ENCODE data around the gene RGS1.

The RGS1 gene

DNA sequence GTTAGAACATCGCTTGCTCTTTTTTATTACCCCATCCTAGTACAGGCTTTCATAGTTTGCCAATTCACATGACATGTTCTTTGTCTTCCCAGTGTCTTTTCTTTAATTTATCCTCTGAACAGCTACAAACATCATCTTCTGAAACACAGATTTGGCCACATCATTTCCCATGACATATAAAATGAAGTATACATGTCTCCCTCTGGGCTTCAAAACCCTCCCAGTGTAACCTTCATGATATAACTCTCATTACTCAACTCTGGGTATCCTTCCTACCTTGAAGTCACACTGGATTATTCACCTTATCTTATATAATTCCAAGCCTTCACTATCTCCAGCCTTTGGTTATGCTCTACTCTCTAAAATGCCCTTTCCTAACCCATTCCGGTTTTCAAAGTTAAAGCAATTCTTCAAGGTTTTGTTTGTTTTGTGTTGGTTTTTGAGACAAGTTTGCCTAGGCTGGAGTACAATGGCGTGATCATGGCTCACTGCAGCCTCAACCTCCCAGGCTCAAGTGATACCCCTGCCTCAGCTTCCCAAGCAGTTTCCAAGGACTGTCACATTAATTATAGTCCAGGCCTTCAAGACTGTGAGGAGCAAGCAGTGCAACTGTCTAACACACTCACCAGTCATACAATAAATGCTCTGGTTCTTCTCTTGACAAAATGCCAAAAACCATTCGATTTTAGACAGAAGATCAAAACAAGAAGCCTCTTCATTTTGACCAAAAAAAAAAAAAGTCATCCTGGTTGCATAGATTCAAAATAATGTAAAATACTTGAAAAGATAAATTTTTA, 5.8 kb downstream of the RGS1 start:
- no peak for DNase-seq (ENCODE audit: low read depth in 2 of 2)

DNA sequence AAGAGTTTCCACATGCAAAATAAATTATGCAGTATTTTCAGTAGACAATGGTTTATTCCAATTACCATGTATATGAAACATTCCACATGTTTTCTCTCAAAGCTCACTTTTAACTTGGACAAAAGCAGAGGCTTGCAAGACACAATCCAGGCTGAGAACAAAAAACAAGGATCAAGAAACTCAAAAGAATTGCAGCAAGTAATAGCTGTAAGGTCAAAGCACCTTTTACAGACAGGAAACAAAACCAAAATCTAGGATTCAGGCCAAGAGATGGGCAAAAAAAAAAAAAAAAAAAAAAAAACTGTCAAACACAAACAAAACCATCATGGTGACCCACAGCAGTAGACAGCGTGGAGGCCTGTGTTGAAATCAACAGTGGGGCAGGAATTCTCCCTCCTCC, 9.3 kb downstream of the RGS1 start:
- DNase-seq (ENCODE audit: low read depth in 2 of 2): no peak

DNA sequence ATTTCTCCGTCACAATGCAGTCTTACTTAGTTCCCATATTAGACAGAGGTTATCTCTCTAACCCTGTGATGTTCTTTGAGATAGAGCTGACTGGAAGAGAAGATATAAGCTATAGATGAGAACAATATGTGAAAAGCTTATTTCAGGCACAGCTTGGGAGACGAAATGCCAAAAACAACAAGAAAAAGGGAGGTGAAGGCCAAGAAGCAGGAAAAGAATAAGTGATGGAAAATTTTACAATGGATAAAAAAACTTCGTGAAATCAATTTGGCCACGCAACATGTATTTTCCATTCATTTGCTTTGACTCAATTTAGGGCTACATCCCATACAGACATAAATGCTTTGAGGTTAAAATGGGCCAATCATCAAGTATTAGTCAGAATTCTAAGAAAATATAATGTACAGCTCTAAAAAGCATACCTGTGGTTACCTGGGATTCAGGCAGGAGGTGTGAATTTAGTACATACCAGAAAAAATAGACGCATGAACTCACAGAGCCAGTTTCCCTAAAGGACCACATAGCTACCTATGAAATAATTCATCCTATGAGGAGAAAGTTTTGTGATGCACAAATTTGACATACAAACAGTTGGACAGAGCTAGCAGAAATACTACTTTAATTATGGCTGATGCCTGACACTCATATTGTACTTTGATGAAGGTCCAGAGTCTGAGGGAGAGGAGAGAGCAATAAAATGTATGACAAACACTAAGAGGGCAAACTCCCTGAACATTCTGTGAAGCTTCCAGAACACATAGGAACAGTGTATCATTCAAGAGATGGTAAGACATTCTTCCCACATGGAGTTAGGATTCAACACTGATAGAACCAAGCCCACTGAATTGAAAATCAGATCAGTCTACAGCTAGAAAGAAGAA, 12.1 kb downstream of the RGS1 start:
- DNase-seq (ENCODE audit: low read depth in 2 of 2): no peak

DNA sequence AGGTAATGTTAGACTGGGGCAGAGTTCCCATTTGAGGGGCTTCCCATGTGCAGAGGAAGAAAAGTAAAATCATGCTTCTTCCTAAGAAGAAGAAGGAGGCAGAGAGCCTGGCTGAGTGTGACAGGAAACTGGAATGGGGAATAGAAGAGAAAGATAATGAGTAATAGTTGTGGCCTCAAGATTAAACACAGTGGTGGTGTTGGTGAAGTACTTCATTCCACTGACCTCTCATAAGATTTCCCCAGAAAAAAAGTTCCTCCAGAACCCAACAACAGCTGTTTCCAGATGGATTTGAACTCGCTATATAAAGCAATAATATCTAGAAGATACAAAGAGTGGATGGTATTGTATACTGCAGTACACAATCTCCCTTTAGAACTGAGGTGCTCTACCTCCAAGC, 13.0 kb downstream of the RGS1 start:
- no peak for DNase-seq (ENCODE audit: low read depth in 2 of 2)

DNA sequence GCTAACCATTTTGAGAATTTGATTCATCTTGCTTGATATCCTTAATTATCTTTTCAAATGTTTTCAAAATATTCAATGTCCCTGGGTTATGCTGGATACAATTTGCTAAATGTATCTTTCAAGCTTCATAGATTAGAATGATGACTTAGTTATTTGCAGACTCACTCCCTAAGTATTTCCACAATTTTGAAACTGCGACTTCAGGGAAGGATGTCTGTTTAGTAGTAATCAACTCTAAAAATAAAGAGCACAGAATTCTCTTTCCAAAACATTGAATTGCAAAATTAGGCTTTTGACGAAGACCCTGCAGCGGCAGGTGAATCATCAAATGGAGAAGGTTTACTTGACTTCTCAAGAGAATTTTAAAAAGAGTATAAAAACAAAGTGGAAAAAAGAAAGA, 14.2 kb downstream of the RGS1 start:
- no peak for DNase-seq (ENCODE audit: low read depth in 2 of 2)

DNA sequence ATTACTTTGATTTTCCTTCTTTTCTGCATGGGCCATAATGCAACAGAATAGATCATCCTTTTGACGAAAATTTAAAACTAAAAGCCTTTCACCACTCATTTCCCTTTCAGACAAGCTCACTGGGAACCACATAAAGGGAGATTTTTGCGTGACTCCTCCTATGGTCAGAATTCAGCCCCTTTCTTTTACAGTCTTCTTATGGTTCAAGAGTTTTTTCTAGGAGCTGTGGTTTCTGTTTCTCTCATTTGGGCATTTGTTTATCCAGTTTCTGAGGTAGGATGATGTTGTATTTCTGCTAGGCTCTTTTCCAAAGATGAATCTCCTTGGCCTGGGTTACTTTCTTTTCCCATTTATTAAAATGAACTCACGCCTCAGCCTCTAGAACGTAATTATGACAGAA, 16.9 kb downstream of the RGS1 start:
- DNase-seq (ENCODE audit: low read depth in 2 of 2): no peak

DNA sequence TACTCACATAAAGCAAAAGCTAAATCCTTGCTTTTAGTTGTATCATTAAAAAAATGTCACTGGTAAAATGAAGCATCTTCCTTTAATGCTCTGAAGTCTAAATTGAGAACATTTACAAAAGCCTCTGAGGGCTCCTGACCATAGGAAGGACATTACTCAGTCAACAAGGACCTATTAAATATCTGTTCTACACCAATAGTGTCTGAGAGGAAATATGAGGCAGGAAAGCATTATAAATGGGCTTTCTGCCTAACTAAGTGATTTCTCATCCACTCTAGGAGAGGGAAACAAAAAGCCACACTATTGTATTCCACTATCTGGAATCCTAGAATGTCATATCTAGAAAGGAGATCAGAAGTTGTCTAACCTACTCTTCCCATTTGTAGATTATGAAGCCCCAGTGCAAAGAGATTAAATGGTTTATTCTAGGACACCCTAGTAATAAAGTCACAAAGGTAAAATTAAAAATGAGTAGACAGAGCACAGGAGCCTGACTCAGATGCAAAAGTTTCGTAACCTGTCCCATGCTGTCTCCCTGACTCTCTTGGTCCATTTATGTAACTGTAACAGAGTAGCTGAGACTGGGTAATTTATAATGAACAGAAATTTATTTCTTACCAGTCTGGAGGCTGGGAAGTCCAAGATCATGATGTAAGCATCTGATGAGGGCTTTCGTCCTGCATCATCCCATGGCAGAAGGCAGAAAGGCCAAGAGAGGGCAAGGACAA, 17.6 kb downstream of the RGS1 start:
- DNase-seq (ENCODE audit: low read depth in 2 of 2): no peak

DNA sequence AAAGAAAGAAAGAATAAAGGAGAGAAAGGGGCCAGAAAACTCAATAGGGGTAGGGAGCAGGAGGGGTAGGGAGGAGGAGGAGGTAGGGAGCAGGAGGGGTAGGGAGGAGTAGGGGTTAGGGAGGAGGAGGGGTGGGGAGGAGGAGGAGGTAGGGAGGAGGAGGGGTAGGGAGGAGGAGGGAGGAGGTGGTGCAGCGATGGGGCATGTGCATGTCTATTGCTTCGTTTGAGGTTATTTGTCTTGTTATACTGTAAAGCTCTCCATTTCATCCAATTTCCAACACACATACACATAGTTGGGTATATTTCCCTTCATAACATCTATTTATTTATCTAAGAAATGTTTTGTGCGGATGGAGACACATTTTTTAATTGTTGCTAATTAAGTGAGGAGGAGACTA, 19.7 kb downstream of the RGS1 start:
- no peak for DNase-seq (ENCODE audit: low read depth in 2 of 2)

DNA sequence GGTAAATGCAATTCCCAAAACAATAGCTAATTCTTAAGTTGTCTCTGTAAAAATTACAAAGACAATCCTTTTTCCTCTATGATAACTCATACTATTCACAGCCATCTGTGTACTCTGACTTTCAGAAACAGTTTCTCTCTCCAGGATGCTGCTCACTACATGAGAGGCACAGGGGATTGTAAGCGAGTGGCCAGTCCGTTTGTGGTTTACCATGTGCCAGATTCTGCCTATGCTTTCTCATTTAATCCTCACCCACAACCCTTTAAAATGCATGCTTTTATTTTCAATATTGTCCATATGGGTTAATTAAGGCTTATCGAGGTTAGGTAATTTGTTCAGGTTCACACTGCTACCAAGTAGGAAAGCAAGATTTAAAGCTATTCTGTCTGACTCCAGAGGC, 23.0 kb downstream of the RGS1 start:
- DNase-seq (ENCODE audit: low read depth in 2 of 2): no peak

DNA sequence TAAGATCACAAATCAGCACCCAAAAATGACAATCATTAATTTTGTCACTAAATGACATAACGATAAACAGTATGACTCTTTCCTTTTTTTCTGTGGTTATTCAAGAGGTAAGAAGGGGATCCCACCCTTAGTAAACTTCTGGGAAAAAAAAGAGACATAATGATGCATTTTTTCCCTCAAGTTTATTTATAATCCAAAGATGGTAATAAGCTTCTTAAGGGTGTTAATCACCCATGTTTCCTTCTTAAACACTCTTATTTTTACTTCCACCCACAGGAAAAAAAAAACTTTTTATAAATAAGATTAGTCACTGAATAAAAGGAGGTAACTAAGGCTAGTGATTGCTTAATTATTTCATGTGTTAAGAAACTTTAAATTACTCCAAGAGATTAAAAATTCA, 24.7 kb downstream of the RGS1 start:
- no peak for DNase-seq (ENCODE audit: low read depth in 2 of 2)

DNA sequence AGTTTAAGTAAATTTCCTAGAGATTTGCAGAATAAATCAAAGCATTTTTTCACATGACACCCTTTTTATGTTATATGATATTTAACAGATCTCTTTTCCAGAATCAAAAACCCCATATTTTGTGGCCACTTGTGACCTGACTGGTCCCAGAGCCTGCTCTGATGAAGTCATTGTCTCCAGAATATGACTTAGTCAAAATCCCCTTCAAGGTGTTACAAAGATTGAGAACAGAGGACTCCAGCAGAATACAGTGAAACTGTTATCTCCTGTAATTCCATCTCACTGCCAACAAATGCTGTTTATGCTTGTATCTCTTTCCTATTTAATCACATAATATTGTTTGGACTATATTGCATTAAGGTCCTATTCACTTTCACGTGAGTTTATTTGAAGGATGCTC, 25.6 kb downstream of the RGS1 start:
- no peak for DNase-seq (ENCODE audit: low read depth in 2 of 2)

DNA sequence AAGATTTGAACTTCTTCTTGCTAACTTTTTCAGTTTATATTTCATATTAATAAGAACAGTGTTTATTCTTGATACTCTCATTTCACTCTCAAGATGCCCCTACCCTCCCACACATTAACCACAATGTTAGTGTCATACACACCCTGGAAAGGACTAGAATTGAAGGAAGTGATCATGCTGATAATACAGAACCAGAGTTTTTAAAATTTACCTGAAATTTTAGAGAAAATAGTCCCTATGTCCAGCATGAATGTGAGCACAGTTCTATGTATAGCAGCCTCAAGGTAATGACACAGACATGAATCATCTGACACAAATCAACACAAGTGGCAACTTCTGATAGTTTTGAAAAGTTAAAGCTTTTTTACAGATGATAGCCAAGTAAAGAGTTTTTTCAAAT, 26.0 kb downstream of the RGS1 start:
- no peak for DNase-seq (ENCODE audit: low read depth in 2 of 2)

DNA sequence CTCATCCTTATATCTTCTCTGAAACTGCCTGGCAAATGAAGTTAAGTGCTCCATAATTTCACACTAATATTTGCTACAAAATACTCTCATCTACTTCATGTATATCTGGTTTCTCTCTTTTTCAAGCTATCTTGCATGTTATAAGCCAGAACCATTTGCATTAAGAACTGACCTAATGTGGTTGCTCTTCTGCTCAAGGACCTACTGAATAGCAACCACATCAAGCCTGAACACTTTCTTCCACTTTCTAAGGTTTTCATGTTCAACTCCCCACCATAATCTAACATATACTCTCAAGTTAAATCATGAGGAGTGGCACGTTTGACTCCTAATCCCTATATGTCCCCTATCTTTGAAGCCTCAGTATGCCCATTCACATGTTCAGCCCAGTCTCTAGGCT, 27.2 kb downstream of the RGS1 start:
- DNase-seq (ENCODE audit: low read depth in 2 of 2): no peak

DNA sequence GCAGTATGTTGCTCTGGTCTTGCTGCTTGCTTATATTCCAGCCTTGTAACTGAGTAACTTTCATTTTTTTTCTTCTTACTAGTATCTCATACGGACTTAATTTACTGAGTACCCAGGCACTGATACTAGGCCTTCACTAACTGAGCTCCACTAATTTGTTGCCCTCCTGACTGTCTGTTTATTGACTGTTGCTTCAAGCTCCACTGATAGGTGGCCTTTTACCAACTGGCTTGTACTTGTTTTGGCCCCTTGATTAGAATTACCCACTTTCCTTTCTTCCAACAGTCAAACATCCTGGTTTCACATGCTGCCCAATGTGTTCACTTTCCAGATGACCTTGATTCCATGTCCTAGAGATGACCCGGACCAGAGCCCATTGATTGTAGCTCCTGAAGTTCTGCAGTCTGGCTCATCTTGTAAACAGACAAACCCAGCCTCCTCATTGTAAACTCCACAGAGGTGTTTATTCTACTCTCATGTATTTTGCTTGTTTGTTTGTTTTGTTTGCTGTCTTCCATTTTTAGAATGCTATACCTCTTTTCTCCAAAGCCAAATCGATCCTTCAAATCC, 27.7 kb downstream of the RGS1 start:
- no peak for DNase-seq (ENCODE audit: low read depth in 2 of 2)

DNA sequence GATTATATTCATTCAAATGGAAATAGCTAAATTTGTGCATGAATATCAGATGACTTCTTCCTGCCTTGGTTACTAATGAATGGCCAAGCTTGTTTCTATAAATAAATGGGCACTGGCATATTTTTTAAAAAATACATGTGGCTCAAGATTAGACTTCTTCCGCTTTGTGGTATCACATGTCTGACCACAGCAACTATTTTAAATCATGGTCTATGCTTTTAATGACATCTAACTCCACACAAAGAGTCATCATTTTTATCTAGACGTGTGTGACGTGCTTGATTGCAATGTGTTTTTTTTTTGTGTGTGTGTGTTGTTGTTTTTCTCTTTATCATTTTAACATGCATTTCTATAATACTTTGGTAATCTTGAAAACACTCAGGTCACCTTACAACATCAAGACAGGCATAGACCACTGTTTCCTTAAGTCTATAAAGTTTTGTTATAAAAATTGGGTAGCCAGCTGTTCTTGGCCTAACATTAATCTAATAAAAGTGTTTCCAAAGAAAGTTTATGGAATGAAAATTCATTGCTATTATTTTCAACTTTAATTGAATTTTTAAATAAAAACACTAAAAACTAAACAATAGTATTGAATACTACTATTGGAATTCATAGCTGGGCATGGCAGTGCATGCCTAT, 29.5 kb downstream of the RGS1 start:
- DNase-seq (ENCODE audit: low read depth in 2 of 2): no peak

DNA sequence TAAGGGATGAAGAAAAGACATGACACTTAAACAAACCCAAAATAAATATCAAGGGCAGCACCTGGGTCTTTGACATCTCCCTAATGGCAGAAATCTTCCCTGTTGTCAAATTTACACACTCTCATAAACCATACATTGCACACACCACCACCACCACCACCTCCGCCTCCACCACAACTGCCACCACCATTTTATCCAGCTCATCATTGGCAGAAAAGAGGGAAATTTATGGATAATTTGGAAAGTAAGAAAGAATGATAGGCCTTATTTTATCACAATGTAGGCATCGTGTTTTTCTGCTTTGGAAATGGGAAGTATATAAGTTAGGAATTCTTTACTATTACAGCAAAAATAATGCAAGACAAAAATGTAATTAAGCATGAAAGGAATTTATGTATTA, 33.1 kb downstream of the RGS1 start:
- no peak for DNase-seq (ENCODE audit: low read depth in 2 of 2)

DNA sequence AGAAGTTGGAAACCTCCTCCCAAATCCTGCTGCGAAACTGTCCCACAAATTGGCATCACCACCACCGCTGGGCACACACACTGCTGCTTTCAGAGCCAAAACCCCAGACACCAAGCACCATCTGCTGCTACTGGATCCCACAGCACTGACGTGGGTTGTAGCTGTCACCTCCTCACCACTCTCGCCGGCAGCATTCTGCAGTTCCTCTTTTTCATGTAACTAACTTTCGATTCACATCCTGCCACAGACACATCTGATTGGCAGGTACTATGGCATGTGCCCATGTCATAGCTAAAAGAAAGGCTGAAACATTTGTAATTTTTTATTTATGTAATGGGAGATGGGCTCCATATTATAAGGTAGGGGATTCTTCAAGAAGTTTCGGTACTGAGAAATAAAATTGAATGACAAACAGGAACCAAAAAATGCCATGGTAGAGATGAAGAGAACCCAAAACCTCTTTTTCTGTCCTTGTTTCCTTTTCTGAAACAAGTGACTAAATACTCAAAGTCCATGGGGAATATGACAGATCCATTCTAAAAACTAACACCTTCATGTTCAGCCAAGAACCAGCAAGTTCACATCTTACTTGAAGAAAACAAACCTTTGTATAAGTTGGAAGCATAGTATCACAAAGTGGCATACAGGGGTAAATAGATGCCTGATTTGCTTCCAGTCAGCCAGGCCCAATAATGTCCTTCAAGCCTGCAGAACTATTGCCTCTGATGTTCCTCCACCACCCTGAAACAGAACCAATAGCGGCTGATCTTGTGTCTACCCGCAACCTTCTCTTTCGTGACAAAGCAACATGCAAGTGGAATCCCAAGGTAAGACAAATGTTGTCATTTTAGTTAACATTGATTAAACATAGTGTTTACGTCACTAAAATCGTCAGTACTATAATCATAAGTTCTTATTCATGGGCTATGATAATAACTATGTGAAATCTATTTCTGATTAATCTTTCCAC, 33.8 kb downstream of the RGS1 start:
- DNase-seq (ENCODE audit: low read depth in 2 of 2): no peak

DNA sequence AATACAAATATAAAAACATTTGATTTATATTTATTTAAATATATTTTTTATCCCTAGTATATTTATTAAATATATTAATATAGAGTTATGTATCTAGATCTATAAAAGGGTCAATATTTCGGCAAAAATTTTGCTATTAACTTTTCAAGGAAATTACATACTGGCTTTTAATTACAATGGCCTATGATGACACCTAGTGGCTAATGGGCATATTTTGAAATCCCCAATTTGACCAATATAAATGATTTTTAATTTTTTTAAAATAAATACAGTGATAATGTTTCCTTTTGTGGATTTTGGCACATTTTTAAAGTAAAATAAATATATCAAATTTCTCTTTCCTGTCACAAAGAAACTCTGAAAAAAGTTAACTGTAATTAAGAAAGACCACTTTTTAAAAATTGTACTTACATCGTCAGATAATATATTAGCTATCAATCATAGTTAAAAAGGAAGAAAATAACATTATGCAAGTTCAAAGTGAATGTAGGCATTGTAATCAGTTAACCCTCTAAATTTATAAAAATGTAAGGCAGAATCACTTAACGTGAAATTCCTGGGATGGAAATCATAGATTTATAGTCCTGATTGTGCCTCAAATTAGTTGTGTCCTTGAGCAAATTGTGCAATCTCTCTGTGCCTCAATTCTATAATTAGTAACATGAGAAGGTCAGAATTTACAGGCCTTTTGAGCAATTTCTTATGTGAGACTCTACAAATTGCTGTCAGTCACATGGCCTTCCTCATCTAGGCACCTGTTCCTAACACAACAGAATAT, 34.7 kb downstream of the RGS1 start:
- no peak for DNase-seq (ENCODE audit: low read depth in 2 of 2)

DNA sequence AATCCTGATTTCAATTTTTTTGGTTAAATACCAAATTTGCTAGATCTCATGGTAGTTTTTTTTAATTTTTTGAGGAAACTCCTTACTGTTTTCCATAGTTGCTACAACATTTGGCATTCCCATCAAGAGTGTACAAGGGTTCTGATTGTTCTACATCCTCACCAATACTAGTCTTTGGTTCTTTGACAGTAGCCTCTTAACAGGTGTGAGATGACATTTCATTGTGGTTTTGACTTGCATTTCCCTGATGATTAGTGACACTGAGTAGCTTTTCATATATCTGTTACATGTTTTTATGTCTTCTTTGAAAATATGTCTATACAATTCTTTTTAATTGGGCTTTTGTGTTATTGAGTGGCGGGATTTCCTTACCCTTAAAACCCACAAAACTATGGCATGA, 39.5 kb downstream of the RGS1 start:
- DNase-seq (ENCODE audit: low read depth in 2 of 2): no peak
